Thoracic aorta (tissue), 2 donors: Measurements from ENCODE around the gene THRB. TPM values are rescaled to one million over a fixed set of nuclear protein-coding genes. Genes with fewer than 3 reads are reported as not detected.

Source experiments
- ATAC-seq: fragments of 150-250 bp; one replicate; pipeline ENCODE4 v1.8.0; 2017; ENCODE audit warnings: low read depth; ENCODE audit not compliant: insufficient number of reproducible peaks, low FRiP score
- DNase-seq: peaks from one replicate; pipeline ENCODE4 v3.0.0-alpha.2; 2020; ENCODE audit warnings: low spot score
- H3K27ac ChIP-seq, 2 donors: fragments of 200-600 bp; sonication (generic); 1 replicate in 1 of 2; 2 replicates in 1 of 2; pipeline ENCODE4 v1.5.1; 2016; ENCODE audit warnings: mild to moderate bottlenecking in 2 of 2, moderate library complexity in 2 of 2
- H3K27me3 ChIP-seq: fragments of 200-600 bp; sonication (generic); replicated peaks from 2 replicates; pipeline ENCODE4 v1.6.0; 2016; ENCODE audit warnings: mild to moderate bottlenecking; ENCODE audit not compliant: insufficient read depth
- H3K36me3 ChIP-seq: fragments of 200-600 bp; sonication (generic); one replicate; pipeline ENCODE4 v1.5.1; 2016
- H3K4me1 ChIP-seq, 2 donors: fragments of 200-600 bp; sonication (generic); 1 replicate in 1 of 2; 2 replicates in 1 of 2; pipeline versions ENCODE4 v1.5.1 to v1.6.0; 2016; ENCODE audit warnings: low read depth in 2 of 2, mild to moderate bottlenecking in 1 of 2; ENCODE audit not compliant: control insufficient read depth in 1 of 2
- H3K4me3 ChIP-seq: fragments of 200-600 bp; sonication (generic); 2 replicates; pipeline ENCODE4 v1.5.1; 2016; ENCODE audit warnings: mild to moderate bottlenecking
- H3K9me3 ChIP-seq: fragments of 200-600 bp; sonication (generic); 2 replicates; pipeline ENCODE4 v1.5.1; 2016
- CTCF ChIP-seq: fragments of 200-600 bp; sonication (generic); IDR thresholded peaks from one replicate; pipeline ENCODE4 v1.5.1; 2019; ENCODE audit warnings: antibody characterized with exemption
- total RNA-seq, 2 donors: library from RNA; depleted of rRNA; stranded (reverse); fragments of >200 nt; gene quantifications; one replicate each; pipeline versions ENCODE4 v1.1.0 to v1.2.3, GENCODE V29; 2016

Gene THRB
- total RNA-seq, 2 donors from 2014 or later: 40.3 to 65.6 TPM

- H3K4me1 ChIP-seq: peaks cover 40 to 80% of the 10 kb centered on the region in 2 donors
These were observed 239.2 kb downstream of the THRB start for GRCh38 chr3:24255414-24255813.

GRCh38 chr3:24254649-24255048 is 240.0 kb downstream of the THRB start:
- peak overlapping the region; percentile 1 to 48 for H3K27ac ChIP-seq
- no peak for ATAC-seq

More at GRCh38 chr3:24255414-24255813, 239.2 kb downstream of the THRB start:
- Histone ChIP-seq H3K9me3 (no peaks in the 10 kb centered on the region), H3K27ac (peak overlapping the region; percentile 53 to 67), H3K4me3 (no peak overlapping the region), H3K36me3 (no peaks in the 10 kb centered on the region), H3K27me3 (no peaks in the 10 kb centered on the region)
- no peak for TF ChIP-seq CTCF
- ATAC-seq (no peak), DNase-seq (no peak)

DNA sequence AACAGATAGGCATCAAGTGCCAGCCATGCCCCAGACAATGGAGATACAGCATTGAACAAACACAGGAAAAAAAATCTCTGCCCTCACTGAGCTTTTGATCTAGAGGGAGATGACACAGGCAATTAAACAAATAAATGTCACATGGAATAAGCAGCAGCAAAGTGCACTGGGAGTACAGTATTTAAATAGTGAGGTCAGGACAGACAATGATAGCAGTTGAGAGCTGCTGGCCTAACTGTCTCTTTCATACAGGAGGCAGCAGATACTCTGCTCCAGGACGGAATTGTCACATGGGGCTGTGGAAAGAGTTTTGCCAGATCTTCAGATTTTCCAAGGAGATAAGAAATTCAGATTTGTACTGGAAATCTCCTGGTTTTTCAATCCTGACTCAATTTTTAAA is 241.3 kb downstream of the THRB start:
- no peak for TF ChIP-seq CTCF
- H3K36me3 ChIP-seq: no peaks in the 10 kb centered on the region
- H3K4me3 ChIP-seq: no peak overlapping the region
- no peak for ATAC-seq
- H3K9me3 ChIP-seq: no peaks in the 10 kb centered on the region
- peaks cover 34 to 69% of the 10 kb centered on the region in 2 donors for H3K4me1 ChIP-seq
- DNase-seq: no peak
- peak overlapping the region; percentile 27 to 45 for H3K27ac ChIP-seq
- H3K27me3 ChIP-seq: no peaks in the 10 kb centered on the region

More at GRCh38 chr3:24254649-24255048, 240.0 kb downstream of the THRB start:
- no peak for TF ChIP-seq CTCF
- H3K36me3 ChIP-seq: no peaks in the 10 kb centered on the region
- no peak for DNase-seq
- no peaks in the 10 kb centered on the region for H3K9me3 ChIP-seq
- H3K4me3 ChIP-seq: no peak overlapping the region
- H3K27me3 ChIP-seq: no peaks in the 10 kb centered on the region
- peaks cover 37 to 77% of the 10 kb centered on the region in 2 donors for H3K4me1 ChIP-seq

DNA sequence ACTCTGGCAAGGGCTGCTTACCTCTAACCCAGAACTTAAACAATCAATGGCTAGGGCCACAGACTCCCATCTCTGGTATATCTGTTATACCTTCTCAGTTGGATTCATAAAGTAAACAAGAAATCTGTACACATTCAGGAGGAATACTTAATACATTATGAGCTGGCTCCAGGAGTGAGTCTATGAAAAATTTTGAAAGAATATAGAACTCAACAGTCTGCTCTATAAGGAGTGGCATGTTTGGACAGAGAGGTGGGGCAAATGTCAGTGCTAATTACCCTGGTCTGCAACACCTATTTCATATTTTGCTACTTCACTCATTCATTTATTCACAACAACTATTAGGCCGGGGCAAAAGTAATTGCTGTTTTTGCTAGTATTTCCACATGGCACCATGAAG is 245.1 kb downstream of the THRB start:
- Histone ChIP-seq H3K36me3 (no peaks in the 10 kb centered on the region), H3K27ac (no peak overlapping the region), H3K27me3 (no peaks in the 10 kb centered on the region), H3K4me3 (no peak overlapping the region), H3K4me1 (peaks cover 18 to 48% of the 10 kb centered on the region in 2 donors), H3K9me3 (no peaks in the 10 kb centered on the region)
- ATAC-seq (no peak), DNase-seq (no peak)
- no peak for TF ChIP-seq CTCF

DNA sequence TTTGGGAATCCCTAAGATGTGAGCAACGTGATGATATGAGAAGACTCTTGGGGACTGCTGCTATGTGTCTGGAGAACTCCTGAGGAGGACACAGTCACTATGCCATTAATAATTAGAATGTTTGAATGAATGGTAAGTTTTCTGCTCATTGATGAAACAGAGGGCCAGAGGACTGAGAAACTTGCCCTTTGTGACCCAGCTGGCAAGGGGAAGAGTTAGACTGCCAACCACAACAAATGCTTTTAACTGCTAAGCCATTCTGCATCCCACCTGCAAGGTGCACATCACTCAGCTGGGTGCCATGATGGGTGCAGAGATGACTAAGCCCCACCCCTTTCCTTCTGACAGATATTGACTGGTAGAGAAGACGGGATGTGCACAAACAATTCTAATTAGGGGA is 249.6 kb downstream of the THRB start:
- peaks cover 7 to 52% of the 10 kb centered on the region in 2 donors for H3K4me1 ChIP-seq
- H3K27ac ChIP-seq: no peak overlapping the region
- no peak for ATAC-seq
- no peaks in the 10 kb centered on the region for H3K9me3 ChIP-seq
- no peak for DNase-seq
- H3K27me3 ChIP-seq: no peaks in the 10 kb centered on the region
- H3K4me3 ChIP-seq: no peak overlapping the region
- H3K36me3 ChIP-seq: no peaks in the 10 kb centered on the region
- TF ChIP-seq CTCF: no peak
